Cardiac muscle cell (in vitro differentiated cells and primary cell): ENCODE measurements around the gene CCNG1. TPM values are rescaled to one million over a fixed set of nuclear protein-coding genes. Genes with fewer than 3 reads are reported as not detected.

Experiments used
- DNase-seq, 2 donors: peaks; one replicate each; pipeline versions ENCODE4 v3.0.0 to v3.0.0-alpha.2; 2010 to 2017; ENCODE audit warnings: low read depth in 1 of 2, low spot score in 1 of 2
- H3K27ac ChIP-seq: fragments of 200-600 bp; sonication (generic); 2 replicates; pipeline ENCODE4 v1.5.1; 2016
- H3K27me3 ChIP-seq: fragments of 200-600 bp; sonication (generic); 2 replicates; pipeline ENCODE4 v1.6.0; 2016; ENCODE audit warnings: control low read depth
- H3K36me3 ChIP-seq: fragments of 200-600 bp; sonication (generic); 2 replicates; pipeline ENCODE4 v1.5.1; 2016; ENCODE audit warnings: control low read depth
- H3K4me1 ChIP-seq: fragments of 200-600 bp; sonication (generic); 2 replicates; pipeline ENCODE4 v1.8.1; 2017; ENCODE audit warnings: low read depth, mild to moderate bottlenecking, mixed run types
- H3K4me3 ChIP-seq: fragments of 200-600 bp; sonication (generic); 2 replicates; pipeline ENCODE4 v1.5.1; 2016; ENCODE audit warnings: mild to moderate bottlenecking
- H3K9me3 ChIP-seq: fragments of 200-600 bp; sonication (generic); 2 replicates; pipeline ENCODE4 v1.5.1; 2017; ENCODE audit warnings: low read depth, mild to moderate bottlenecking, control low read depth
- CTCF ChIP-seq: IDR thresholded peaks from 2 replicates; pipeline ENCODE4 v1.5.1; 2012; ENCODE audit warnings: low read depth, mild to moderate bottlenecking, low read length
- polyA plus RNA-seq: library from polyadenylated mRNA; unstranded; fragments of >200 nt; fragmentation: Nextera tagmentation; extraction: Ambion mirVana; gene quantifications from 2 replicates; pipeline ENCODE4 v1.2.1, GENCODE V29; 2016
- total RNA-seq: library from RNA; depleted of rRNA; stranded (reverse); fragments of >200 nt; gene quantifications from 2 replicates; pipeline ENCODE4 v1.2.3, GENCODE V29; 2016

Gene CCNG1
- total and polyA plus RNA-seq, 2 experiments from 2014 or later, result 134 to 155 TPM

DNA sequence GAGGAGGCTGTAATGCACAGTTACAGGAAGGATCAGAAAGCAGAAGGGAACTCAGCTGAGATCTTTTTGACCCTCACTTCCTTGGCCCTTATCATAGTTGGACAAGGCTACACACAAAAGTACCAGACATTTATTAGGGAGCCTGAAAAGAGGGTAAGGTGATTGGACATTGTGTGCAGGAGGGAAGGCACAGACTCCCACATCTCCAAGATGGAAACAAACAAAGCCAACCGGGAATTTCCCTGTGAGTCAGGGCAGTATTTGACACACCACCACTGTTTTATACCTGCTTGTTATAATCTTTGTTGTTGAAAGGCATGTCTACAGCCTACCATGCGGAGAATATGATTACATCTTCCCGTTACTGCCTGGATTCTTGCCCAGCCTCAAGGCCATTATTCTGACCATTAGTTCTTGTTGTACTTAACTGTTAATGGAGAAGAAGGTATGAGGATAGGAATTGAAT lies 3.0 kb upstream of the CCNG1 start:
- DNase-seq, result peak in 1 of 2 donors; percentile 88
- Histone ChIP-seq H3K36me3 (no peaks in the 10 kb centered on the region), H3K9me3 (no peaks in the 10 kb centered on the region), H3K27ac (peak overlapping the region; percentile 8), H3K27me3 (no peaks in the 10 kb centered on the region), H3K4me1 (peaks cover 11% of the 10 kb centered on the region), H3K4me3 (no peak overlapping the region)
- no peak for TF ChIP-seq CTCF

- Histone ChIP-seq H3K4me1 (peaks cover 19% of the 10 kb centered on the region), H3K36me3 (peaks cover 12% of the 10 kb centered on the region), H3K27me3 (no peaks in the 10 kb centered on the region), H3K9me3 (no peaks in the 10 kb centered on the region), H3K4me3 (peak overlapping the region; percentile 21), H3K27ac (peak overlapping the region; percentile 88)
- no peak for DNase-seq
- no peak for TF ChIP-seq CTCF
These were observed 880 bp upstream of the CCNG1 start for GRCh38 chr5:163436515-163436914.

DNA sequence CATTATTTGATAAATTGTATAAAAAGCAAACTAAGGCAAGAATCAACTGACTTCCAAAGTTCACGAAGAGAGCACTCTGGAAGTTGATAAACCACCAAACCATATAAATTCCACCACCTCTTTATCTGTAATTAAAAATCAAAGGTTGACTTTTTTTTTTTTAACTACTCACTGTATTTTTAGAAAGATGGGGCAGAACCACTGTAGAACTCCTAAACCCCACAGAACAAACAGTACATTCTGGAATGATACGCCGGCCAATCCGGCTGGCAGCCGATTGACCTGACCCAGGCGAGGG lies 435 bp upstream of the CCNG1 start:
- Histone ChIP-seq H3K27ac (peak overlapping the region; percentile 88), H3K4me3 (peak overlapping the region; percentile 21), H3K9me3 (no peaks in the 10 kb centered on the region), H3K36me3 (peaks cover 17% of the 10 kb centered on the region), H3K27me3 (no peaks in the 10 kb centered on the region), H3K4me1 (peaks cover 19% of the 10 kb centered on the region)
- DNase-seq, result no peak
- no peak for TF ChIP-seq CTCF

GRCh38 chr5:163439092-163439425 lies 1.7 kb downstream of the CCNG1 start:
- Histone ChIP-seq H3K9me3 (no peaks in the 10 kb centered on the region), H3K4me1 (peaks cover 19% of the 10 kb centered on the region), H3K27me3 (no peaks in the 10 kb centered on the region), H3K27ac (peak overlapping the region; percentile 0), H3K4me3 (peak overlapping the region; percentile 73), H3K36me3 (peaks cover 34% of the 10 kb centered on the region)
- TF ChIP-seq CTCF, result no peak
- DNase-seq, result peak; percentile 24 to 45

DNA sequence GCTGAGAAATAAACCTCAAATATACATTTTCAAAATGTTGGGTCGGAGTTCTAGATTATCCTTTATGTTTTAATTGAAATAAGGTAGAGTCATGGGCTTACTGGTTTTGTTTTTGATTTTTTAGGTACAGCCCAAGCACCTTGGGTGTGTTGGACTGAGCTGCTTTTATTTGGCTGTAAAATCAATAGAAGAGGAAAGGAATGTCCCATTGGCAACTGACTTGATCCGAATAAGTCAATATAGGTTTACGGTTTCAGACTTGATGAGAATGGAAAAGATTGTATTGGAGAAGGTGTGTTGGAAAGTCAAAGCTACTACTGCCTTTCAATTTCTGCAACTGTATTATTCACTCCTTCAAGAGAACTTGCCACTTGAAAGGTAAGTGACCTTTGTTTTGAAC lies 3.6 kb downstream of the CCNG1 start:
- no peak for TF ChIP-seq CTCF
- Histone ChIP-seq H3K27ac (no peak overlapping the region), H3K4me3 (no peak overlapping the region), H3K4me1 (peaks cover 19% of the 10 kb centered on the region), H3K27me3 (no peaks in the 10 kb centered on the region), H3K9me3 (no peaks in the 10 kb centered on the region), H3K36me3 (peaks cover 52% of the 10 kb centered on the region)
- no peak for DNase-seq

DNA sequence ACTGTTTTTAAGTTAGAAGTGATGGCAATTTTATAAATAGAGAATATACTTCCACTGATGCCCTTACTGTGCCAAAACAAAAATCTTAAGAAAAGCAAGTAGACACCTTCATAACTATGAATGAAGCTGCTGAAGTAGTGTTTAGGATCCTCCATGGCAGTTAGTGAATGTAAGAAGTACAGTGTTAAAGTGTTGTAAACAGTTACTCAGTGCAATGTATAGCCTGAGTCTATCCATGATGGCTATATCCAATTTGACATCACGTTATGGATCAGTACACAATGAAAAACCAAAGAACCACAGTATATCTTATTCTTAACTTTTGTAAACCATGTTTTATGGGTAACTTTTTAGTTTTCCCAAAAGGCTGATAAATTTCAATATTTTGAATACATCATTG lies 7.1 kb downstream of the CCNG1 start:
- Histone ChIP-seq H3K4me3 (no peak overlapping the region), H3K4me1 (peaks cover 7% of the 10 kb centered on the region), H3K9me3 (no peaks in the 10 kb centered on the region), H3K27me3 (no peaks in the 10 kb centered on the region), H3K27ac (peak overlapping the region; percentile 10), H3K36me3 (peaks cover 81% of the 10 kb centered on the region)
- no peak for DNase-seq
- TF ChIP-seq CTCF, result no peak
